Rectal smooth muscle tissue (tissue), 1 donor: ENCODE measurements around the gene BAIAP3.
A peak's percentile ranks its signal among the peaks of the same experiment; 100 is the strongest.

Experiments
- H3K27ac ChIP-seq: one replicate; pipeline ENCODE4 v1.7.0; 2013; ENCODE audit warnings: low read depth, low read length, inconsistent platforms
- H3K27me3 ChIP-seq: one replicate; pipeline ENCODE4 v1.7.0; 2013; ENCODE audit warnings: low read length; ENCODE audit not compliant: control insufficient read depth, insufficient read depth
- H3K36me3 ChIP-seq: one replicate; pipeline ENCODE4 v1.7.0; 2013; ENCODE audit warnings: low read length; ENCODE audit not compliant: control insufficient read depth, insufficient read depth
- H3K4me1 ChIP-seq: one replicate; pipeline ENCODE4 v1.7.0; 2013; ENCODE audit warnings: low read length; ENCODE audit not compliant: control insufficient read depth, insufficient read depth
- H3K4me3 ChIP-seq: one replicate; pipeline ENCODE4 v1.7.0; 2013; ENCODE audit warnings: low read length
- H3K9ac ChIP-seq: one replicate; pipeline ENCODE4 v1.7.0; 2013; ENCODE audit warnings: low read length

The BAIAP3 gene

DNA sequence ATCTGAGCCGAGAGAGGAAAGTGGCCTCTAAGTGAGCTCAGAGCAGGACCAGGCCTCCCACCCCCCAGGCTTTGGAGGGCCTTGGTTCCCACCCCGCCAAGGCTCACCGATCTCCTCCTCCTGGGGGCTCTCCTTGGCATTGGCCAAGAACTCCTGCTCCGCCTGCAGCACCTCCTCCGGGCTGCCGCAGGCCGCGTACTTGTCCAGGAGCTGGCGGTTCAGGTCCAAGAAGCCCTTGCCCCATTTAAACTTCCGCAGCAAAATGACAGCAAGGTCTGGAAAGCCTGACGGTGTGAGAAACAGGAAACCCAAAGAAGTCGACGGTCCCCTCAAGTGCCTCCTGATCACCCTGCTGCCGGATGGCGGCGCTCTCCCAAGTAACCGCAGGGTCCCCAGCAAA is 16.5 kb downstream of the BAIAP3 start:
- peaks cover 9% of the 10 kb centered on the region for H3K4me1 ChIP-seq
- no peak overlapping the region for H3K4me3 ChIP-seq

GRCh38 chr16:1350691-1351090 is 17.2 kb downstream of the BAIAP3 start:
- Histone ChIP-seq H3K9ac (no peak overlapping the region), H3K27ac (no peak overlapping the region)

More for the DNA sequence above, 16.5 kb downstream of the BAIAP3 start:
- no peaks in the 10 kb centered on the region for H3K27me3 ChIP-seq
- H3K9ac ChIP-seq = no peak overlapping the region
- peaks cover 8% of the 10 kb centered on the region for H3K36me3 ChIP-seq
- H3K27ac ChIP-seq = no peak overlapping the region

DNA sequence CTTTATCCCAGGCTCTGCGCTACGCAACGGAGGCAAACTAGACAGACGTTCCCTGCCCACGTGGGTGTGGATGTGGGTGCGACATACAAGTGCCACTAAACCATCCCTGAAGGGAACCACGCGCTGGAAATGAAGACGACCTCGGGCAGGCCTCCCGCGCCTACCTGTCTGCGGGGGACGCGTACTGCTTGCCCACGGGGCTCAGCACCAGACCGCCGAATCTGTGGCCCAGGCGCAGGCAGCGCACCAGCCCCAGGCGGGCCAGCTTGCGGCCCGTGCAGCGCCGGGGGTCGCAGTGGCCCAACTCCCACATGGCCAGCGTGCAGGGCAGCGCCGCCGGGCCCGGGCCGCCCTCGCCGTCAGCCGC is 17.8 kb downstream of the BAIAP3 start:
- Histone ChIP-seq H3K27me3 (no peaks in the 10 kb centered on the region), H3K36me3 (peaks cover 8% of the 10 kb centered on the region), H3K27ac (peak overlapping the region; percentile 61), H3K9ac (peak overlapping the region; percentile 74), H3K4me1 (peaks cover 9% of the 10 kb centered on the region), H3K4me3 (peak overlapping the region; percentile 90)

More at GRCh38 chr16:1350691-1351090, 17.2 kb downstream of the BAIAP3 start:
- Histone ChIP-seq H3K4me1 (peaks cover 9% of the 10 kb centered on the region), H3K36me3 (peaks cover 8% of the 10 kb centered on the region), H3K27me3 (no peaks in the 10 kb centered on the region), H3K4me3 (peak overlapping the region; percentile 90)

GRCh38 chr16:1351582-1352362 is 18.3 kb downstream of the BAIAP3 start, which contains the start of the genes GNPTG and TSR3:
Gene GNPTG (plus strand): TSS chr16:1351931. CDS start chr16:1351966, 35 bp downstream.
Gene TSR3 (minus strand): TSS chr16:1351878. CDS start chr16:1351804, 74 bp downstream.
- H3K4me3 ChIP-seq = peak within 1 kb of the TSS; percentile 90
- H3K36me3 ChIP-seq = peaks cover 8% of the 10 kb centered on the region
- H3K4me1 ChIP-seq = peaks cover 9% of the 10 kb centered on the region
- H3K27ac ChIP-seq = peak within 1 kb of the TSS; percentile 61
- H3K9ac ChIP-seq = peak within 1 kb of the TSS; percentile 74
- no peaks in the 10 kb centered on the region for H3K27me3 ChIP-seq

DNA sequence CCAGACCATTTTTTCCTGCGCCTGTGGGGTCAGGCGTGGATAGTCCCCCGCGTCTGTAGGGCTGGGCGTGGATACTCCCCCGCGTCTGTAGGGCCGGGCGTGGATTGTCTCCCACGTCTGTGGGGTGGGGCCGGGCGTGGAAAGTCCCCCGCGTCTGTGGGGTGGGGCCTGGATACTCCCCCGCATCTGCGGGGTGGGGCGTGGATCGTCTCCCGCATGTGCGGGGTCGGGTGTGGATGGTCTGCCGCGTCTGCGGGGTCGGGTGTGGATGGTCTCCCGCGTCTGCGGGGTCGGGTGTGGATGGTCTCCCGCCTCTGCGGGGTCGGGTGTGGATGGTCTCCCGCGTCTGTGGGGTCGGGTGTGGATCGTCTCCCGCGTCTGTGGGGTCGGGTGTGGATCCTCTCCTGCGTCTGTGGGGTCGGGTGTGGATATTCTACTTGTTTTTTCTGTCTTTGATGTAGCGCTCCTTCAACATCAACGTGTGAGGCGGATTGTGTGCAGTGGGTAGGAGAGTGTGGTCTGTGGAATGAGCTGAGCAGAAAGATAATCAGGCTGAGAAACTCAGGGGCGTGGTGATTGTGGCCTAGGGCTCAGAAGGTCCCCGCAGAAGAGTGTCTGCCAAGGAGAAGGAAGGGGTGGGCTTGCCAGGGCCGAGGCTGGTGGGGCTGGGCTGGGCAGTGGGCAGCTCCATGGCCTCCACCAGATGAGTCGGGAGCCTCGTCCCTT is 21.5 kb downstream of the BAIAP3 start:
- no peak overlapping the region for H3K4me3 ChIP-seq
- H3K4me1 ChIP-seq = peaks cover 9% of the 10 kb centered on the region
- H3K27me3 ChIP-seq = no peaks in the 10 kb centered on the region
- no peak overlapping the region for H3K27ac ChIP-seq
- H3K9ac ChIP-seq = no peak overlapping the region
- peaks cover 2% of the 10 kb centered on the region for H3K36me3 ChIP-seq

- H3K9ac ChIP-seq = no peak overlapping the region
- peaks cover 8% of the 10 kb centered on the region for H3K4me1 ChIP-seq
- no peak overlapping the region for H3K27ac ChIP-seq
- peaks cover 3% of the 10 kb centered on the region for H3K36me3 ChIP-seq
- H3K4me3 ChIP-seq = no peak overlapping the region
- H3K27me3 ChIP-seq = no peaks in the 10 kb centered on the region
These were observed 22.1 kb downstream of the BAIAP3 start for GRCh38 chr16:1355591-1355990.

- H3K4me3 ChIP-seq = no peak overlapping the region
- no peak overlapping the region for H3K27ac ChIP-seq
- peaks cover 8% of the 10 kb centered on the region for H3K36me3 ChIP-seq
- no peak overlapping the region for H3K9ac ChIP-seq
- peaks cover 3% of the 10 kb centered on the region for H3K4me1 ChIP-seq
- no peaks in the 10 kb centered on the region for H3K27me3 ChIP-seq
These were observed 22.8 kb downstream of the BAIAP3 start for GRCh38 chr16:1356061-1356900.

GRCh38 chr16:1357906-1358566 is 24.6 kb downstream of the BAIAP3 start:
- no peak overlapping the region for H3K27ac ChIP-seq
- no peaks in the 10 kb centered on the region for H3K4me1 ChIP-seq
- peaks cover 14% of the 10 kb centered on the region for H3K36me3 ChIP-seq
- no peak overlapping the region for H3K9ac ChIP-seq
- H3K27me3 ChIP-seq = no peaks in the 10 kb centered on the region
- H3K4me3 ChIP-seq = no peak overlapping the region

- Histone ChIP-seq H3K9ac (no peak overlapping the region), H3K4me3 (no peak overlapping the region), H3K36me3 (peaks cover 26% of the 10 kb centered on the region), H3K27ac (no peak overlapping the region), H3K27me3 (no peaks in the 10 kb centered on the region), H3K4me1 (no peaks in the 10 kb centered on the region)
These were observed 28.4 kb downstream of the BAIAP3 start for GRCh38 chr16:1361685-1362360.

- Histone ChIP-seq H3K4me3 (no peak overlapping the region), H3K9ac (no peak overlapping the region), H3K36me3 (peaks cover 31% of the 10 kb centered on the region), H3K4me1 (no peaks in the 10 kb centered on the region), H3K27ac (no peak overlapping the region), H3K27me3 (no peaks in the 10 kb centered on the region)
These were observed 29.4 kb downstream of the BAIAP3 start for GRCh38 chr16:1362807-1363206.

DNA sequence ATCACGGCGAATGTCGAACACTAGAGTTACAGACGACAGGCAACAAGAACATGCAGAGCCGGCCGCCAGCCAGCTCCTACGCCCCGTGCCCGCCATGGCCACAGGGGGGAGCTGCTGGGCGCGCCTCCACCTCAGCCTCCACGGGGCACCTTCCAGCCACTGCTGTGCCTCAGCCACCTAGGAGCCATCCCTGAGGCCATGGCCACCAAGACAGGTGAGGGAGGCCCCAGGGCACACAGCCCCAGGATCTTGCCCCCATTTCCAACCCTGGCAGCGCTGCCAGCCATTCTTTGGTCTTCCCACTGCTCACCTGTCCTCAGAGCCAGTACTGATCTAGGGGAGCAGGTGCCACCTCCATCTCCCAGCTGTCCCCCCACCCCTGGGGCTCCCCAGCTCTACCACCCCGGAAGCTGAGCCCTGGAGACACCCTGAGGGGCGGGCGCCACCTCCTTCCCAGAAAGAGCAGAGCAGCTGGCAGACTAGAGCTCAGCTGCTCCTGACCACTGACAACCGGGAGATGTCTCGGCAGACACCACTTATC is 30.1 kb downstream of the BAIAP3 start:
- H3K9ac ChIP-seq = no peak overlapping the region
- no peak overlapping the region for H3K4me3 ChIP-seq
- H3K27me3 ChIP-seq = no peaks in the 10 kb centered on the region
- no peaks in the 10 kb centered on the region for H3K4me1 ChIP-seq
- peaks cover 31% of the 10 kb centered on the region for H3K36me3 ChIP-seq
- no peak overlapping the region for H3K27ac ChIP-seq
